GDM1 (cell line): ENCODE data around the gene AKAP5.
"Not testable (repeated sequence)": the region's sequence is repeated elsewhere in the genome, so short reads cannot be mapped to it uniquely, and the experiment has no call there.

ENCODE experiments used
- DNase-seq: peaks from one replicate; lab custom pipeline; 2025; lab: John Stamatoyannopoulos, UW

AKAP5 gene

DNA sequence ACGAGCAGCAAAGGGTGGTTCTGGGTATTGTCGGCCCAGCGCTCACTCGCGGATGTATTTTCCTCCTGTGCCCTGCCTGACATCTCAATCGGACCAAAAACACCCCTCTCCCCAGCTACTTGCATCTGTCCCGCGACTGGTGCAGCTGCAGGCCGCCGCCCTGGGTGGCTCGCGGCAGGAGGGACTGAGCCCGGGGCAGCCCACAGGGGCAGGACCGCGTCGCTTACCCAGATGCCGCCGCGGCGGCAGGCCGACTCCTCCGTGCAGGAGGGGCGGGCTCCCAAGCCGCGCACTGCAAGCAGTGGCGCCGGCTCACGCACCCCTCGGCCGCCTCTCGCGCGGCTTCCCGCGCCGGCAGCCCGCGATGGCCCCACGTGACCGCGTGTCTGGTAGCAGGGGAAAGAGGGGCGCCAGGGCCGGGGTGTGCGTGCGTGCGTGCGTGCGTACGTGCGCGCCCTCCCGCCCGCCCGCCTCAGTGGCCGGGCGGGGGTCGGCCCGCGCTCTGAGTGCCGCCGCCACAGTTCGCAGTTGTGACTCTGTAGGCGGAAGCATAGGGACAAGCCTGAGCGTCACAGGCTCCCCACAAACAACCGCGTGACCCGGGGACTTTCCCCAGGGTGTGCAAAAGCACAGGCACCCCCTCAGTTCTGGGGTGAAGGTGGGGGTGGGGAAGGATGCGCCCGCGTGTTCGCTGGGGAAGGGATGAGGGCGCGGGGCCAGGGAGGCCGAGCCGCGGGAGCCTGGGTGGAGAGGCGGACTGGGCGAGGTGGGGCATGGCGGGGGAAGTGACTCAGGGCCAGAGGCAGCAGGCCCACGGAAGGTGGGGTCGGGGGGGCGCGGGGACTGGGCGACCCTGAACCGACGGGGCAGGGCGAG lies 38.4 kb downstream of the AKAP5 start, which contains the start of gene ZBTB25:
TSS of gene ZBTB25 (minus strand) at position 405 of the 876 bp plus-strand sequence. CDS start 13,305 bp downstream, outside the sequence.
- peak; percentile 92 for DNase-seq

- peak; percentile 75 for DNase-seq
Observed at GRCh38 chr14:64504310-64504896, 39.1 kb downstream of the AKAP5 start, which contains the start of gene ZBTB1. TSS of gene ZBTB1 (plus strand) at chr14:64504770. CDS start at chr14:64521505, 16,735 bp downstream.

DNA sequence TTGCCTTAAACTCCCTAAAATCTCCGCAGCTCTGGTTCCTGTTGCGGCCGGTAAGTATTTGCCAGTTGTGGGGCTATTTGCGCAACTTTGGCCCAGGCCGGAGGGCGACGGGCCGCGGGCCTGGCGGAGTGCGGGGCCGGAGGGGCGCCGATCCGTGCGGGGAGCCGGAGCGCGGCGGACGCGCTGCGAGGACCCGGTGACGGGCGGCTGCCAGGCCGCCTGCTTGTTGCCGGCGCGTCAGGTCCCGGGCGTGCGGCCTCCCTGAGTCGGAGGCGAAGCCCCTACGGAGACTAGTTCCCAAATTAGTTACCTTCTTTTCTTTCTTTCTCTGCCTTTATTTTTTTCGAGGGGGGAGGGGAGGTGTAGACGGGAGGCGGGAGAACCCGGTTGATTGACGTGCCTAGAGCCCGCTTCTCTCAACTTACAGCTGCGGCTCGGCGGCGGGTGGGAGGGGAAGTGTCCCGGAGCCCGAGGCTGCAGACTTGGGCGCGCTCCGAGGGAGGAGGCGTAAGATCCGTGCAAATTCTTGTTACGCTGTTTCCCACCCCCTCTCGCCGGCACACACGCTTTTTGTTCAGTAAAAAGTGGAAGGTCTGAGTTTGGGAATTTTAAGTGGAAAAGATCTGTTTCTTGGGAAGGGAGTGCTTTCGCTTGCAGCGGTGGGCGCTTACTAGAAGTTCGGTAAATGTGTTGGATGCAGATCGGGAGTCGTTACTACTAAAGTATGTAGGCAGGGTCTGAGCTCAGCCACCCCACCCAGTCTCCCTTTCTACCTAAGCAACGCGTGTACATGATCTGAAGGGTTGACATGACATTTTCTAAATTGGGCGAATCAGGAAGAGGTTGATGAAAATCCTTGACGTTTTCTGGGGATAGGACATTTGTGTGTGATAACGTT lies 39.8 kb downstream of the AKAP5 start:
- peak; percentile 78 for DNase-seq

DNA sequence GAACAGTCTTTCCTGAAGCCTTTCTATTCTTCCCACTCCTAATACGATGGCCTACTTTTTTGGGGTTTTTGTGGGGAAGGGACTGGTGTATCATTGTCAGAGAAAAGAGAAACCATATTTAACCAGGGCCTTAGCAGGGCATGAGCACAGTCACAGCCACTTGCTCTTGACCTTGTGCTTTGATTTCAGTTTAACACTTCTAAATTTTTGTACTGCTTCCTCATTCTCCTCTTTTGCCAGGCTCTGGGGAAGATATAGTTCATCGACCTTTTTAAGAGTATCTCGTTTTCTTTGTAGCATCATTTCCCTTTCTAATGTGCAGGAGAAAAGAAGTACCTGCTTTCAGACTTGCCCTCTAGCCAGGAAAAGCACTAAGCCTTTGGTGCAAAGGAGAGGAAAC lies 41.4 kb downstream of the AKAP5 start:
- DNase-seq: no peak

DNA sequence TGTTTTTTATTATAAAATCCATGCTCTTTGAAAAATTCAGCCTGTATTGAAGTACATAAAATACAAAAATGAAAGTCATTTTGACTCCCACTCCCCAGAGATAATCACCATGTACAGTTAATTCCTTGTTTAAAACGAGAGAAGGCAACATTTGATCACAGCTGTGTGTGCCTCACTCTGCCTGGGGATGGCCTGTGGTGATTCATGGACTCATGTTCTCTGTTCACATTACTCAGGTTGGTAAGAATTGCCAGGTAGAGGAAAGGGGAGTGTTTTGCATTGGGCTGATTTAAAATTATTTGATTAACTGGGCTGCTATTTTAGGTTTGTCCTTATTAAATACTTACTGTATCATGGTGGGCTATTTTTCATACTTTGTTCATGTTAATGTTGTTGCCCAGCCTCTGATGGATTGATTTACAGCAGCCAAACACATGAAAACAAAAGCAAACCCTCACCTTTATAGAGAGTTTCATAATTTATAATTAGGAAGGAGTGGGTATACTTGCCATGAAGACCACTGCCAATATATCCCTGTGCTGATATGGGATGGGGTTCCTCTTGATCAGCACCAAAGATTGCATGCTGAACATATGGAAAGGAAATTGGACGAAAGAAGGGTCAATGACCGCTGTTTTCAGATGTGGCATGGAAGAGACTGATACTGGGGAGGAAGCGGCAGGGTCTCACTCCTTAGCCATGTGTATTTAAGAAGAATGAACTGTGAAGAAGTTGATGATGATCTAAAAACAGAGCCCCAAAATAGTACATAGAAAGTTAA lies 42.3 kb downstream of the AKAP5 start:
- DNase-seq: no peak

- no peak for DNase-seq
Observed at GRCh38 chr14:64508215-64508776, 43.0 kb downstream of the AKAP5 start.

DNA sequence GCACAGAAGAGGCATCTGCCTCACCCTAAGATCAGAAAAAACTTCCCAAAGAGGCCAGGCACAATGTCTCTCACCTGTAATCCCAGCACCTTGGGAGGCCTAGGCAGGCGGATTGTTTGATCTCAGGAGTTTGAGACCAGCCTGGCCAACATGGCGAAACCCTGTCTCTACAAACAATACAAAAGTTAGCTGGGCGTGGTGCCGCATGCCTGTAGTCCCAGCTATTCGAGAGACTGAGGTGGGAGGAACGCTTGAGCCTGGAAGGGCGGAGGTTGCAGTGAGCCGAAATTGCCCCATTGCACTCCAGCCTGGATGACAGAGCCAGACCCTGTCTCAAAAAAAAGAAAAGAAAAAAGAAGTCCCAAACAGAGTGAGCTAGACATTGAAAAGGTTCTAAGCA lies 43.7 kb downstream of the AKAP5 start:
- no peak for DNase-seq

DNA sequence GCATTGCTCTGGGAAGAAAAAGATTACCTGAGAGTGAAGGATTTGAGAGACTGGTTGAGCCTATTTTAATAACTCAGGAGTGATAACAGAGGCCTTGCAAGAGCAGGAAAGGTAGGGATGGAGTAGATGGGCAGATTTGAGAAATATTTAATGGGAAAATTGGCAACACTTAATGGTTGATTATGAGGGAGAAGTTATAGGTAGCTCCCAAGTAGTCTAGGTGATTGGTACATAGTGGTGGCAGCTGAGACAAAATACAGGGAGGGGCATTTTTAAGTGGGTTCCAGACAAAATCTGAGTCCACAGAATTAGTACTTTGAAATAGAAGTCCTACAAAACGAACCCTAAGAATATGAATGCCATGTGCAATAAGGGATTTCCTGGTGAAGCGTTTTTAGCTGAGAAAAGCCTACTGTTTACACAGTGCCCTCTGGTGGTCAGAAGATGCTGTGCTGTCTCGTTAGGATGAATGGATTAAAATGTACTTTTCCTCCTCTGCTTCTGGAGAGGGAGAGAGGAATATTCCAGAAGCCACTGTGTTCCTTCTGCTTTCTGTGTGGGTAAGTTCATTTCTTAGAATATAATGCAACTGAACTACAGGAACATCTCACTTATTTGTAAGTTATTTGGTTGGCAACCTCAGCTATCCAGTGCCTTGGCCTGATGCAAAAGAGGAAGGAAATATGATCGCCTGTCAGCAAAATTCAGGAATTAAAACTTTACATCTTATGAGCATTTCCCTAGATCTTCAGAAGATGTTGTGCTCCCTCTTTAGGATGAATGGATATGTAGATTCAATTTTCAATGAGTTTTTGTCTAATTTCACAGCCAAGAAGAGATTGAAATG lies 45.7 kb downstream of the AKAP5 start:
- peak; percentile 53 for DNase-seq

GRCh38 chr14:64513271-64513670 lies 48.0 kb downstream of the AKAP5 start:
- DNase-seq: no peak

DNA sequence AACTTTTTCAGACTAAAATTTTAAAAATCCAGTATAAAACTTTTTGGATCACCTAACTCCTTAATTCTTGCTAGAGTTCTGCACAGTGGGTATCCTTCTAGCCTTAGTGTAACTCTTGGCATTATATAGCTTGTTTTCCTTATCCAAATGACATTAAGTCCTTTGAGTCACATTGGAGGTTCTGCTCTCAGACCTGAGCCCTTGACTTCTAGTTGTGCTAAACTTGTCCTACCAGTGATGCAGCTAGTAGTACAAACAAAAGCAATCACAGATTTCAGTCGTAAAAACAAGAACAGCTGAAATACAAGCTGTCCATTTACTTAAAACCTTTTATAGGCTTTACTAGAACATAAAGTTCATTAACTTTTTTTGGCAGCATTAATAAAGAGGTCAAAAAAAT lies 49.8 kb downstream of the AKAP5 start:
- no peak for DNase-seq

GRCh38 chr14:64516969-64517368 lies 51.7 kb downstream of the AKAP5 start:
- DNase-seq: no peak

DNA sequence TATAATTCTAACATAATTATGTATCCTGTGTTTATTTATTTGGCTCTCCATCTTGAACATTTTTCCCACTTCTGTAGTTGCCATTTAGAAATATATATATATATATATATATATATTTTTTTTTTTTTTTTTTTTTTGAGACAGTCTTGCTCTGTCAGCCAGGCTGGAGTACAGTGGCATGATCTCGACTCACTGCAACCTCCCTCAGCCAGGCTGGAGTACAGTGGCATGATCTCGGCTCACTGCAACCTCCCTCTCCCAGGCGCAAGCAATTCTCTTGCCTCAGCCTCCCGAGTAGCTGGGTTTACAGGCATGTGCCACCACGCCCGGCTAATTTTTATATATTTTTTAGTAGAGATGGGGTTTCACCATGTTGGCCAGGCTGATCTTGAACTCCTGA lies 52.4 kb downstream of the AKAP5 start:
- not testable (repeated sequence) for DNase-seq

DNA sequence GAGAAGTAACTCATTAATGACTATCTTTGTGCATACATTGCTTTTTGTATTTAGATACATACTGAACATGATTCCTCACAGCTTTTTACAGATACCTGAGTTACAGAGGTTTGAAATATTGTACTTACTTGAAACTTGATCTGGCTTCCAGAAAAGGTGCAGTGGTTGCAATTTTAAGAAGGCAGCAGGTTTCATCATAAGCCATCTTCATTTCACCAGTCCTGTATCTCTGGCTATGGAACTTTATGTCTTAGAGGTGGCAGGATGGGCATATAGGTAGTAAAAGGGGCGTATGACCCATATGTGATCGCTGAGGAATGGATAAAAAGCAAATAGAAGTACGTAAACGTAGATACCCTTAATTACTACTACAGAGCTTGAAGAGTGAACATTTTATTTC lies 52.9 kb downstream of the AKAP5 start:
- DNase-seq: no peak

DNA sequence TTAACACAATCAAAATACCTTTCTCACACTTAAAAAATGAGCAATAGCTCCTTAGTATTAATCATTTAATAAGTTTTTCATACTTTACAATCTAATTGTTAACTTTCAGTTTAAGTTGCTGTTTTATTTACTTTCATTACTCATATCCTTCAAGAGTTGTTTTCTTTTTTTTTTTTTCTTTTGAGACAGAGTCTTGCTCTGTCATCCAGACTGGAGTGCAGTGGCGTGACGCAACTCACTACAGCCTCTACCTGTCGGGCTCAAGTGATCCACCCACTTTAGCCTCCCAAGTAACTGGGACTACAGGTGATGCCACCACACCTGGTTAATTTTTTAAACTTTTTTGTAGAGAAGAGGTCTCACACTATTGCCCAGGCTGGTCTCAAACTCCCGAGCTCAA lies 55.4 kb downstream of the AKAP5 start:
- no peak for DNase-seq

GRCh38 chr14:64522591-64523355 lies 57.5 kb downstream of the AKAP5 start:
- DNase-seq: no peak
